Endometrium (tissue), 2 donors: Measurements from ENCODE around the gene NAA60.
"Not testable (repeated sequence)": the region's sequence is repeated elsewhere in the genome, so short reads cannot be mapped to it uniquely, and the experiment has no call there.

Source experiments
- FAIRE-seq: peaks from 2 replicates; lab custom pipeline; 2012; peaks lifted over from hg19 to GRCh38; lab: Jason Lieb, UNC
- donor health status: control.
- donor health status: control.

NAA60 gene

GRCh38 chr16:3511286-3512180 is 68.1 kb downstream of the NAA60 start:
- no peak for FAIRE-seq

GRCh38 chr16:3513892-3514583 is 70.6 kb downstream of the NAA60 start:
- no peak for FAIRE-seq

GRCh38 chr16:3514621-3515020 is 71.1 kb downstream of the NAA60 start:
- FAIRE-seq = no peak

- FAIRE-seq = no peak
Observed at GRCh38 chr16:3515897-3516296, 72.4 kb downstream of the NAA60 start.

- FAIRE-seq = peak; percentile 89
Observed at GRCh38 chr16:3518292-3518985, 75.0 kb downstream of the NAA60 start.

- FAIRE-seq = no peak
Observed at GRCh38 chr16:3518986-3519348, 75.5 kb downstream of the NAA60 start.

- no peak for FAIRE-seq
Observed at GRCh38 chr16:3519581-3519980, 76.1 kb downstream of the NAA60 start.

- peak; percentile 99 for FAIRE-seq
Observed at GRCh38 chr16:3520413-3520812, 76.9 kb downstream of the NAA60 start.

- no peak for FAIRE-seq
Observed at GRCh38 chr16:3520841-3521240, 77.4 kb downstream of the NAA60 start.

GRCh38 chr16:3523281-3523680 is 79.8 kb downstream of the NAA60 start:
- no peak for FAIRE-seq

- no peak for FAIRE-seq
Observed at GRCh38 chr16:3525951-3526350, 82.5 kb downstream of the NAA60 start.

GRCh38 chr16:3527216-3527829 is 83.8 kb downstream of the NAA60 start:
- not testable (repeated sequence) for FAIRE-seq

- FAIRE-seq = no peak
Observed at GRCh38 chr16:3528406-3528805, 84.9 kb downstream of the NAA60 start.

GRCh38 chr16:3529175-3529574 is 85.7 kb downstream of the NAA60 start:
- FAIRE-seq = no peak

- FAIRE-seq = no peak
Observed at GRCh38 chr16:3530371-3530914, 87.0 kb downstream of the NAA60 start.

- no peak for FAIRE-seq
Observed at GRCh38 chr16:3532741-3533140, 89.3 kb downstream of the NAA60 start.

- no peak for FAIRE-seq
Observed at GRCh38 chr16:3534126-3534525, 90.6 kb downstream of the NAA60 start.

- FAIRE-seq = peak; percentile 70
Observed at GRCh38 chr16:3536271-3536731, 92.8 kb downstream of the NAA60 start.
